Measurements from ENCODE around the gene RPL34.
"Not testable (repeated sequence)": the region's sequence is repeated elsewhere in the genome, so short reads cannot be mapped to it uniquely, and the experiment has no call there.

The RPL34 gene

DNA sequence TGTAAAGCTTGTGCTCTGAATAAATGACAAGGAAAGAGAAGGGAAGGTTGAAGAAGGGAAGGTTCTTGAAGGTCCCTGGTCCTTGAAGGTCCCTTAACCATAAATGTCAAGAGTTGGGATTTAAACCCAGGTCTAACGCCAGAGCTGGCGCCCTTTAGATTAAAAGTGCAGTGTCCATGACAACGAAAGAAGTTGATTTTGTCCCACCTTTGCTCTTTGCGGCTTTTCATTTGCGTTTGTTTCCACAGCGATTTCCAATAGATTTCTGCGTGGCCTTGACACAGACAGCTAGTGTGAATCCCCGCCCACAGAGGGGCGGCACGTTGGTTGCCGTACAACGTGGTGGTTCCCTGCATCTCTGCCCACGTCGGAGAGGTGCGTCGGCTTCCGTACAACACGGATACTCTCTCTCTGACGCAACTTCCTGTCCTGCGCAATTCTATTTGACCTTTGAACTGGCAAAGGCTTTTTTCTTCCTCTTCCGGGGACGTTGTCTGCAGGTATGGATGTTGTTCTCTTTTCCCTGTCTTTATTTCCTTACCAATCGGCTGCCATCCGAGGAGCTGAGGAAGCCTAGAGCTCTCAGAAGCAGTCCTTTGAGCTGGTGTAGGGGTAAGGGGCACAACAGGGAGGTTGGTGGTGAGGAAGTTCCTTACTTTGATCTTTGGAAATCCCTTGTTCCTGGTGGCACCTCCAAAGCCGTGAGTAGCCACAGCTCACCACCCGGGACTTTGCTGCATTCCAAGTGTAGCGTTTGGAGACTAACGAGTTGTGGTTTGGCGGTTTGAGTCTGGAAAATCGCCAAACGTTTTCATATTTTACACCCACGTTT is at the start of gene RPL34:
Gene RPL34 (plus strand): TSS at position 476 of the 832 bp plus-strand sequence. CDS start 1,384 bp downstream, outside the sequence.
- DNase-seq = peak; percentile 98

DNA sequence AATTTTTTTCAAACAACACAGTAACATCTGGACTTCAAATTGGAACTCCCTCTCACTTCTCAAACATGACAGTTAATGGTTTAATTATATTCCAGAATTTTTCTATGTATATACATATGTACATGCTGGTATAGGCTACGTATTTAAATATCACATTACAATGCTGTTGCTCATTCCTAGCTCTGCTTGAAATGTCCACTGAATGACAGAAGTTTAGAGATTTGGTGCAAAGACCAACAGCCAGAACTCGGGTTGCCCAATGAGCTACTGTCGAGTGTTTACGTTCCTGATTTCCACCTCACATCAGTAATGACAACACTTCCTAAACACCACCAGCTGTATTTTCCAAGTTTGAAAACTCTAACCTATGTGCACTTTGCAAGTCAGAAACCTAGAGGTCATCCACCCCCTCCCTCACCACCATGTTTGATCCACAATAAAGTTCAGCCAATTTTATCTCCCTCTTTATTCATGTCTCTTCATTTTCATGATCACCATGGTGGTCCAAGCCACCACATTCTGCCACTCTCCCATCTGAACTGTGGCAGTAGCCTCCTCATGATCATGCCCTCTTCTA is 49.3 kb upstream of the RPL34 start:
- no peak for DNase-seq

DNA sequence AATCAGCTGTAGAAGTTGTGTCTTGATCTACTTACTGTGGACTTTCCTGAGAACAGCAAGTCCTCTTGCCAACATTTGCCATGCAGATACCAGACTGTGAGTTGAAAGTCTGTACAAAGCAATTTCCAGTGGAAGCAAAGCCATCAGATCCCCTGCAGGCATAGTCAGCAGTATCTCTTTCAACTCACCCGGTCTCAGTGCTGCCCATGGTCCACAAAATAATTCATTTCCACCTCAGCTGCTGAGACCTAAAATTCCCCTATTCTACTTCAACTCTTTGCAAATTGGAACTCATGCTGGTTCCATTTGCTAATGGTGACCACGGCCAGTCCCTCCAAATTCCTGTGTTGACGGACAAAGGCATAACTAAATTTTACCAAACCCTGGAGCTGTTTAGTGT is 46.0 kb upstream of the RPL34 start:
- no peak for DNase-seq

- no peak for DNase-seq
Measured at GRCh38 chr4:108581083-108581482, 39.3 kb upstream of the RPL34 start.

- DNase-seq = no peak
Measured at GRCh38 chr4:108586778-108587177, 33.6 kb upstream of the RPL34 start.

DNA sequence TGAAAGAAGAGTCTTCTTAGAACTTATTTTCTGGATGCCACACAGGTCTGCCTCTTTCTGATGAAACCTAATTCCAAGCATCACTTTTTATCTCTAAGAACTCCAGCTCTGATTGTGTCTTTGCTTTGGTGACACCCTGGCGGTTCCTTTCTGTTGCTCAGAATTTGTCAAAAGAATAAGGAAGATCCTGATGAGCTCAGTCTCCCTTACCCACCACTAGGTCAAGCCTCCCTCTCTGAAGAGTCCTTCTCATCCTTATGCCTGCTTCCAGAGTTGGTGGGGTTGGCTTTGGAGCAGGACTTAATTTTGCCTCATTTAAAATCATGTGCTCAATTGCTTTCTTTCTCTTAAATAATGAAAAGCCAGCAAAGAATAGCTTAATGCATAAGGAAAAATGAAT is 31.5 kb upstream of the RPL34 start:
- DNase-seq = no peak

- DNase-seq = no peak
Measured at GRCh38 chr4:108589961-108590360, 30.4 kb upstream of the RPL34 start.

DNA sequence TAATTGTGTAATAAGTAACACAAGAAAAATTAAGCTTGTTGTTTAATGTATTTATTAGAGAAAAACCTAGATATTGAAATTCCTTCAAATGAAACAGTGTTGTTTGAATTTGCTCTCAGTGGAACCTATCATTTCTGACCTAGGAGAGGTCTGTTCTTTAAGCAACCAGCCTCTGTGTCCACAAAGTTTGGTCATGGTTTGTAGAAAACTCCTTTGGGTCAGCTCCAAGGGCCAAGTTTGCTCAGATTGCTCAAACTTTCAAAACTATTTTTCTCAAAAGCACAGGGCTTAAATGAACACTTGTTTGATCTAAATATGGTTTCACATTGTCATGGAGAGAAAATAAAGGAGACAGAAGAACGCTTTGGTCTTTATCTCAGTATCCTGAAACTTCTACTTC is 29.6 kb upstream of the RPL34 start:
- no peak for DNase-seq

DNA sequence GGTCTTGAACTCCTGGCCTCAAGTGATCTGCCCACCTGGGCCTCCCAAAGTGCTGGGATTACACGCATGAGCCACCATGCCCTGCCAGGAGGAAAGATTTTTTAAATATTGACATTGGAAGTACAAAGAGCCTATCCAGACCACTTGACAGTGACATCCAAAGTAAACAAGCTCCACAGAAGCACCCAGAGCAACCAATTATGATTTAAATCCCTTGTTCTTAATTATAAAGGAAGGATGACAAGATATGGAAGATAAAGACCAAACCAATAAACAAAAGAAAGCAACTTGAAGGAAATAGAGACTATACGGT is 27.7 kb upstream of the RPL34 start:
- no peak for DNase-seq

- DNase-seq = not testable (repeated sequence)
Measured at GRCh38 chr4:108594296-108594695, 26.1 kb upstream of the RPL34 start.

DNA sequence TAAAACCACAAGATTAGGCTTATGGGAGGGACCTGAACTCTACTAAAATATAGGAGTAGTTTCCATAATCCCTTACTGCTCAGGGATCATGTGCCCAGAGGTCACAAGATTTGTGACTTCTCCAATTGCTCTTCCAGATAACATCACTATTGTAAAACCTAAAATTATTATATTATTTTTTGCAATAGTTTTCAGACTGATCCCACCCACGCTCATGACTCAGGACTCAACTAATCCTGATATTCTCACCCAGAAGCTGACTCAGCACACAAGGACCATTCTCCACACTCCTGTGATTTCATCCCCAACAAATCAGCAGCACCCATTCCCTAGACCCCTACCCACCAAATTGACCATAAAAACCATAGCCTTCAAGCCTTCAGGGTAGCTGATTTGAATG is 24.0 kb upstream of the RPL34 start:
- peak; percentile 31 for DNase-seq

DNA sequence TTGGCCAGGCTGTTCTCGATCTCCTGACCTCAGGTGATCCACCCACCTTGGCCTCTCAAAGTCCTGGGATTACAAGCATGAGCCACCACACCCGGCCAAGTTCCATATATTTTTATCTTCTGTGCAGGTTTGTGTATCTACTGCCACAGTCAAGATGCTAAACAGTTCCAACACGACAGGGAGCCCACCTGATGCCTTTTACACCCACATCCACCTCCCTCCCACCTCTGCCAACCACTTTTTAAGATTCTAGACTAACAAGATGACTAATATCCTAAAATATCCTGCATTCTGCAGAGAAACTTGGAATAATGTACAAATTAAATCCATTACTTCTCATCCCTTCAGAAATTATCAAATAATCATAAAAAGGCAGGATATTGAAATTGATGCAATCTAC is 19.3 kb upstream of the RPL34 start:
- DNase-seq = no peak

- DNase-seq = no peak
Measured at GRCh38 chr4:108601532-108601931, 18.8 kb upstream of the RPL34 start.

DNA sequence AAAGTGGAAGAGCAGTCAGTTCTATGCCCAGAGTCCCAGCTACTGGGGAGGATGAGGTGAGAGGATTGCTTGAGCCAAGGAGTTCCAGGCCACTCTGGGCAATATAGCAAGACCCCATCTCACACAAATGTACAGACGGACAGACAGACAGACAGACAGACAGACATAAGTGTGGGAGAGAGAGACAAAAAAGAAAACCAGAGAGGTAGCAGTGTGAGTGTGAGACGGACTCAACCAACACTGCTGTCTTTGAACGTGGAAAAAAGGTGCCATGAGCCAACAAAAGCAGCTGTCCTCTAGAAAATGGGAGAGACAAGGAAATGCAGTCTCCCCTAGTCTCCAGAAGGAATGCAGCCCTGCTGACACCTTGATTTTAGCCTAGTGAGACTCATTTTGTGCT is 18.2 kb upstream of the RPL34 start:
- no peak for DNase-seq

DNA sequence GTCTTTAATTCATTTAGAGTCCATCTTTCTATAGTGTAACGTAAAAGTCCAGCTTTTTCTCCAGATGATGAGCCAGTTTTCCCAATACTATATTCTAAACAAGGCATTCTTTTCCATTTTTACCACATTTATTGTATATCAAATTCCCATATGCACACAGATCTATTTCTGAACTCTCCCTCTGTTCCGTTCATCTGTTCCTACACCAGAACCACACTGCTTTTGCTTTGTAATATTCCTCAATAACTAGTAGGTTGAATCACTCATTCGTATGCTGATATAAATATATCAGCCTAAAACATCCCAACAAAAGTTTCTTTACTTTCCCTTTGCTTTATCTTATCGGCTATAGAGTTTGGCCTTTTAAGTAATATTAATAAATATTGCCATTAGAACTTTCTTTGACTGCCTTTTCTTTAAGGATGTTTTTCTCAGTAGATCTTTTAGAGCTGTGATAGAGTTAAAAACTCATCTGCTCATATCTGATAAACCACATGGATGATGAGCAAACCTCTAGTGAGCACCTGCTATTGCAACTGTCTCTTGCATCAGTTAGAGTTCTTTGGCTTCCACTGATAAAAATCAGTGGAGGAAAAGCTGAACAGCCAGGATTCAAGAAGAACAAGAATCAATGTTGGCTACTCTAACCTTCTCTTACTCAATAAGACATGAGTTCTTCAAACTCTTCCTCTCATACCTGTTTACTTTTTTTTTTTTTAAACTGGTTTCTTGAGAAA is 13.1 kb upstream of the RPL34 start:
- DNase-seq = no peak

DNA sequence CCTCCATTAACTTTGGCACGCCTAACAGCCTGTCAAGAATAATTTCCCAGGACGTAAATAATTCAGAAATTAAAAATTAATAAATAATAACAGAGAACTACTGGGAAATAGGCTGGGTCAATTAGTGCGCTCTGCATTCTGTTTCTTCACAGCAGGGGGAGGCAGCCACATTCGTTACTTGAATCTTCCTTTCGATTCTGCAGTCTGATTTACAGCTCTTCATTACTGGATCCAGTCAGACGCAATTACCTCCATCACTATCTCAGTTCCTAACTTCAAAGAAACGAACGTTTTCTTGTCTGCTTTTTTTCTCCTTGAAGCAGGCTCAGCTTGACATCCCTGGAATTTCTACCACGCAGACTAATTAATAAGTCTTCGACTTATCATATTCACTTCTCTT is 9.0 kb upstream of the RPL34 start:
- DNase-seq = no peak

DNA sequence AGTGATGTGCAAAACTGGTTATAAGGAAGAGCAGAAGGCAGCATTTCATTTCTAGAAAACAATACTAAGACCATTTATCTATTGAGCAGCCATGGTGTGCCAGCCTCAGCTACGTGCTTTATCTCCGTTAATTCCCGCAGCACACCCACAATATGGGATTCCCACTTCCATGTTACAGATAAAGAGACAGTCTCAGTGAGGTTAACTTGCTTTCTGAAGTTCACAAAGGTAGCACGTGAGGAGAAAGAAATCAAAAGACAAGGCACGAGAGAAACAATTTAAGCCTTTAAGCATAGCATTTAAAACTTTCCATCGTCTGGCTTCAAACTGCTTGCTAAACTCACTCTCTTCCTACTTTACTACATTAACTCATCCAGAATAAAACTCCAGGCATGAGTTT is 8.0 kb upstream of the RPL34 start:
- DNase-seq = peak; percentile 35

GRCh38 chr4:108619372-108620100 is 840 bp upstream of the RPL34 start:
- peak; percentile 32 for DNase-seq

- peak; percentile 34 for DNase-seq
Measured at GRCh38 chr4:108620933-108621905, 843 bp downstream of the RPL34 start.

- DNase-seq = no peak
Measured at GRCh38 chr4:108622022-108622421, 1.6 kb downstream of the RPL34 start.

DNA sequence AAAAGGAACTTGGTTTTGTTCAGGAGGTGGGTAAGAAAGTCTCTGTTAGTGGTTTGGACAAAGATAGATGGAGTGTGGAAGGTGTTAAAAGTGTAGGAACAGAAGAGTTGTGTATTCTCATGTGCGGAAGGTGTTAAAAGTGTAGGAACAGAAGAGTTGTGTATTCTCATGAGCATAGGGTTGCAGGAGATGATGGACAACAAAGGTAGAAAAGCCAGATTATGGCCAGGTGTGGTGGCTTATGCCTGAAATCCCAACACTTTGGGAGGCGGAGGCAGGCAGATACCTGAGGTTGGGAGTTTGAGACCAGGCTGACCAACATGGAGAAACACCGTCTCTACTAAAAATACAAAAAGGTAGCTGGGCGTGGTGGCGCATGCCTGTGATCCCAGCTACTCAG is 2.5 kb downstream of the RPL34 start:
- DNase-seq = no peak
